ENCODE data around the gene IL25. TPM values are rescaled to one million over a fixed set of nuclear protein-coding genes. Genes with fewer than 3 reads are reported as not detected.

The IL25 gene
- total and polyA plus RNA-seq, 2 experiments from 2014 or later: not detected

DNA sequence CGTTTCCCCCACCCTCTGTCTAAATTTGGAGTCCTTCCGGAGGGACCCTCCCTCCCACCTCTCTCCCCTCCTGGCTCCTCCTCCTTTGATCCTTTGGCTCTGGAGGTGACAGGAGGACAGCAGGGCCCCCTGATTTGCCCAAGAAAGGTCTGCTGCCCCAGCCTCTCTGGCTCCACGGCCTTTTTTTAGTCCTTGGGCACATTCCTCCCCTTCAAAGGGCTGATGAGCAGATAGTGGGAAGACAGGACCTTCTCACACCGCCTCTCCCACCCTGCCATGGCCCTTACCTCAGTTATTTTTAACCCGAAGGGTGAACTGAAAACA is 35.7 kb downstream of the IL25 start (continued):
- TF ChIP-seq, protein P1, sequence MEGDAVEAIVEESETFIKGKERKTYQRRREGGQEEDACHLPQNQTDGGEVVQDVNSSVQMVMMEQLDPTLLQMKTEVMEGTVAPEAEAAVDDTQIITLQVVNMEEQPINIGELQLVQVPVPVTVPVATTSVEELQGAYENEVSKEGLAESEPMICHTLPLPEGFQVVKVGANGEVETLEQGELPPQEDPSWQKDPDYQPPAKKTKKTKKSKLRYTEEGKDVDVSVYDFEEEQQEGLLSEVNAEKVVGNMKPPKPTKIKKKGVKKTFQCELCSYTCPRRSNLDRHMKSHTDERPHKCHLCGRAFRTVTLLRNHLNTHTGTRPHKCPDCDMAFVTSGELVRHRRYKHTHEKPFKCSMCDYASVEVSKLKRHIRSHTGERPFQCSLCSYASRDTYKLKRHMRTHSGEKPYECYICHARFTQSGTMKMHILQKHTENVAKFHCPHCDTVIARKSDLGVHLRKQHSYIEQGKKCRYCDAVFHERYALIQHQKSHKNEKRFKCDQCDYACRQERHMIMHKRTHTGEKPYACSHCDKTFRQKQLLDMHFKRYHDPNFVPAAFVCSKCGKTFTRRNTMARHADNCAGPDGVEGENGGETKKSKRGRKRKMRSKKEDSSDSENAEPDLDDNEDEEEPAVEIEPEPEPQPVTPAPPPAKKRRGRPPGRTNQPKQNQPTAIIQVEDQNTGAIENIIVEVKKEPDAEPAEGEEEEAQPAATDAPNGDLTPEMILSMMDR (conservative IDR thresholded peaks at IDR 0.05; ENCODE audit: low read depth in 2 of 2): no peak
- no peak for TF ChIP-seq ZNF114 (CRISPR knock-in tag; IDR thresholded peaks at IDR 0.05)
- TF ChIP-seq, protein P2, sequence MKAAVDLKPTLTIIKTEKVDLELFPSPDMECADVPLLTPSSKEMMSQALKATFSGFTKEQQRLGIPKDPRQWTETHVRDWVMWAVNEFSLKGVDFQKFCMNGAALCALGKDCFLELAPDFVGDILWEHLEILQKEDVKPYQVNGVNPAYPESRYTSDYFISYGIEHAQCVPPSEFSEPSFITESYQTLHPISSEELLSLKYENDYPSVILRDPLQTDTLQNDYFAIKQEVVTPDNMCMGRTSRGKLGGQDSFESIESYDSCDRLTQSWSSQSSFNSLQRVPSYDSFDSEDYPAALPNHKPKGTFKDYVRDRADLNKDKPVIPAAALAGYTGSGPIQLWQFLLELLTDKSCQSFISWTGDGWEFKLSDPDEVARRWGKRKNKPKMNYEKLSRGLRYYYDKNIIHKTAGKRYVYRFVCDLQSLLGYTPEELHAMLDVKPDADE (IDR thresholded peaks at IDR 0.05): no peak

DNA sequence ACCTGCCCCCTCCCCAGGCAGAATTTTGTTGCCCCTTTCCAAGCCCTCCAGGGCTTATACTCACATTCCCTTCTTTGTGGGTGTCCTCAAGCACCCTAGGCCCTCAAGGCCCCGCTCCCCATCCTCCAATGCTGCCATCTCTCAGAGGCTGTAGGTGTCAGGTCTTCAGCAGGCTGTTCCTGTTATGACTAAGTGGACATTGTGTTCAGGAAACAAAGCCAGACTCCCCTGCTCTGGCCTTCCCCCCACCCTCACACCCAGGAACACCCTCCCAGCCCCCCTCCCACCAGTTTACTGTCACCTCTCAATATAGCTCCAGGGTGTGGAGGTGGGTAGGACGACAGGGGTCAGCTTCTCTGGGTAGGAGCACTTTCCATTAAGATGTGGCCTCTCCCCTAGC is 36.9 kb downstream of the IL25 start:
- peaks cover 3% of the 10 kb centered on the region; the same call in 2 of the 3 replicates for H3K4me1 Mint-ChIP-seq
- H2AFZ ChIP-seq: no peak overlapping the region
- H3K79me2 ChIP-seq (replicated peaks; ENCODE audit: insufficient read depth): no peaks in the 10 kb centered on the region
- H3K36me3 ChIP-seq (ENCODE audit: insufficient read depth): no peaks in the 10 kb centered on the region
- H3K27ac ChIP-seq (ENCODE audit: low read depth): no peak overlapping the region
- H3K27ac Mint-ChIP-seq: no peak overlapping the region
- no peaks in the 10 kb centered on the region; the same call in 2 of the 3 replicates for H3K9me3 Mint-ChIP-seq
- H3K4me1 ChIP-seq (ENCODE audit: insufficient read depth): no peaks in the 10 kb centered on the region
- H3K9me2 ChIP-seq (ENCODE audit: insufficient read depth): no peaks in the 10 kb centered on the region
- no peak overlapping the region for H3K4me3 ChIP-seq
- no peaks in the 10 kb centered on the region for H4K20me1 ChIP-seq (replicated peaks; ENCODE audit: insufficient read depth)
- no peaks in the 10 kb centered on the region for H3F3A ChIP-seq (replicated peaks; ENCODE audit: low read depth)
- H3K27me3 ChIP-seq (ENCODE audit: insufficient read depth): no peaks in the 10 kb centered on the region
- peaks cover 25% of the 10 kb centered on the region for H3K27me3 Mint-ChIP-seq (ENCODE audit: insufficient read depth, low read depth, poor library complexity)
- no peak overlapping the region for H3K4me3 Mint-ChIP-seq
- no peak for ATAC-seq
- H3K4me2 ChIP-seq: no peak overlapping the region
- DNase-seq (ENCODE audit: low spot score): no peak
- no peaks in the 10 kb centered on the region; the same call in 2 of the 3 replicates for H3K36me3 Mint-ChIP-seq (ENCODE audit: low read depth)
- TF ChIP-seq, protein P2 (IDR thresholded peaks at IDR 0.05): no peak
- TF ChIP-seq, protein P3, sequence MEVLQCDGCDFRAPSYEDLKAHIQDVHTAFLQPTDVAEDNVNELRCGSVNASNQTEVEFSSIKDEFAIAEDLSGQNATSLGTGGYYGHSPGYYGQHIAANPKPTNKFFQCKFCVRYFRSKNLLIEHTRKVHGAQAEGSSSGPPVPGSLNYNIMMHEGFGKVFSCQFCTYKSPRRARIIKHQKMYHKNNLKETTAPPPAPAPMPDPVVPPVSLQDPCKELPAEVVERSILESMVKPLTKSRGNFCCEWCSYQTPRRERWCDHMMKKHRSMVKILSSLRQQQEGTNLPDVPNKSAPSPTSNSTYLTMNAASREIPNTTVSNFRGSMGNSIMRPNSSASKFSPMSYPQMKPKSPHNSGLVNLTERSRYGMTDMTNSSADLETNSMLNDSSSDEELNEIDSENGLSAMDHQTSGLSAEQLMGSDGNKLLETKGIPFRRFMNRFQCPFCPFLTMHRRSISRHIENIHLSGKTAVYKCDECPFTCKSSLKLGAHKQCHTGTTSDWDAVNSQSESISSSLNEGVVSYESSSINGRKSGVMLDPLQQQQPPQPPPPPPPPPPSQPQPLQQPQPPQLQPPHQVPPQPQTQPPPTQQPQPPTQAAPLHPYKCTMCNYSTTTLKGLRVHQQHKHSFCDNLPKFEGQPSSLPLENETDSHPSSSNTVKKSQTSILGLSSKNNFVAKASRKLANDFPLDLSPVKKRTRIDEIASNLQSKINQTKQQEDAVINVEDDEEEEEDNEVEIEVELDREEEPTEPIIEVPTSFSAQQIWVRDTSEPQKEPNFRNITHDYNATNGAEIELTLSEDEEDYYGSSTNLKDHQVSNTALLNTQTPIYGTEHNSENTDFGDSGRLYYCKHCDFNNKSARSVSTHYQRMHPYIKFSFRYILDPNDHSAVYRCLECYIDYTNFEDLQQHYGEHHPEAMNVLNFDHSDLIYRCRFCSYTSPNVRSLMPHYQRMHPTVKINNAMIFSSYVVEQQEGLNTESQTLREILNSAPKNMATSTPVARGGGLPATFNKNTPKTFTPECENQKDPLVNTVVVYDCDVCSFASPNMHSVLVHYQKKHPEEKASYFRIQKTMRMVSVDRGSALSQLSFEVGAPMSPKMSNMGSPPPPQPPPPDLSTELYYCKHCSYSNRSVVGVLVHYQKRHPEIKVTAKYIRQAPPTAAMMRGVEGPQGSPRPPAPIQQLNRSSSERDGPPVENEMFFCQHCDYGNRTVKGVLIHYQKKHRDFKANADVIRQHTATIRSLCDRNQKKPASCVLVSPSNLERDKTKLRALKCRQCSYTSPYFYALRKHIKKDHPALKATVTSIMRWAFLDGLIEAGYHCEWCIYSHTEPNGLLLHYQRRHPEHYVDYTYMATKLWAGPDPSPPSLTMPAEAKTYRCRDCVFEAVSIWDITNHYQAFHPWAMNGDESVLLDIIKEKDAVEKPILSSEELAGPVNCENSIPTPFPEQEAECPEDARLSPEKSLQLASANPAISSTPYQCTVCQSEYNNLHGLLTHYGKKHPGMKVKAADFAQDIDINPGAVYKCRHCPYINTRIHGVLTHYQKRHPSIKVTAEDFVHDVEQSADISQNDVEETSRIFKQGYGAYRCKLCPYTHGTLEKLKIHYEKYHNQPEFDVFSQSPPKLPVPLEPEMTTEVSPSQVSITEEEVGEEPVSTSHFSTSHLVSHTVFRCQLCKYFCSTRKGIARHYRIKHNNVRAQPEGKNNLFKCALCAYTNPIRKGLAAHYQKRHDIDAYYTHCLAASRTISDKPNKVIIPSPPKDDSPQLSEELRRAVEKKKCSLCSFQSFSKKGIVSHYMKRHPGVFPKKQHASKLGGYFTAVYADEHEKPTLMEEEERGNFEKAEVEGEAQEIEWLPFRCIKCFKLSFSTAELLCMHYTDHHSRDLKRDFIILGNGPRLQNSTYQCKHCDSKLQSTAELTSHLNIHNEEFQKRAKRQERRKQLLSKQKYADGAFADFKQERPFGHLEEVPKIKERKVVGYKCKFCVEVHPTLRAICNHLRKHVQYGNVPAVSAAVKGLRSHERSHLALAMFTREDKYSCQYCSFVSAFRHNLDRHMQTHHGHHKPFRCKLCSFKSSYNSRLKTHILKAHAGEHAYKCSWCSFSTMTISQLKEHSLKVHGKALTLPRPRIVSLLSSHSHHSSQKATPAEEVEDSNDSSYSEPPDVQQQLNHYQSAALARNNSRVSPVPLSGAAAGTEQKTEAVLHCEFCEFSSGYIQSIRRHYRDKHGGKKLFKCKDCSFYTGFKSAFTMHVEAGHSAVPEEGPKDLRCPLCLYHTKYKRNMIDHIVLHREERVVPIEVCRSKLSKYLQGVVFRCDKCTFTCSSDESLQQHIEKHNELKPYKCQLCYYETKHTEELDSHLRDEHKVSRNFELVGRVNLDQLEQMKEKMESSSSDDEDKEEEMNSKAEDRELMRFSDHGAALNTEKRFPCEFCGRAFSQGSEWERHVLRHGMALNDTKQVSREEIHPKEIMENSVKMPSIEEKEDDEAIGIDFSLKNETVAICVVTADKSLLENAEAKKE (CRISPR knock-in tag; IDR thresholded peaks at IDR 0.05): no peak
- no peak for TF ChIP-seq NANOG (IDR thresholded peaks at IDR 0.05; ENCODE audit: borderline replicate concordance)
- no peak for TF ChIP-seq ZNF331 (CRISPR knock-in tag; IDR thresholded peaks at IDR 0.05; ENCODE audit: low read depth)
- TF ChIP-seq REST (IDR thresholded peaks at IDR 0.05; ENCODE audit: unreplicated experiment): no peak
- TF ChIP-seq ZNF114 (CRISPR knock-in tag; IDR thresholded peaks at IDR 0.05): no peak
- TF ChIP-seq, protein P1 (conservative IDR thresholded peaks at IDR 0.05; ENCODE audit: low read depth in 2 of 2): no peak
- TF ChIP-seq JUNB (IDR thresholded peaks at IDR 0.05; ENCODE audit: unreplicated experiment): no peak

All from GM23338 (cell line).